HG02571 (cell line): Measurements from ENCODE around the gene CSH1.
"Not testable (repeated sequence)": the region's sequence is repeated elsewhere in the genome, so short reads cannot be mapped to it uniquely, and the experiment has no call there.

Experiments
- ATAC-seq: cut with Tn5 transposase; IDR thresholded peaks from one replicate; pipeline ENCODE4 v1.9.1; 2021; ENCODE audit warnings: mild to moderate bottlenecking, moderate library complexity; ENCODE audit not compliant: unreplicated experiment

Gene CSH1

DNA sequence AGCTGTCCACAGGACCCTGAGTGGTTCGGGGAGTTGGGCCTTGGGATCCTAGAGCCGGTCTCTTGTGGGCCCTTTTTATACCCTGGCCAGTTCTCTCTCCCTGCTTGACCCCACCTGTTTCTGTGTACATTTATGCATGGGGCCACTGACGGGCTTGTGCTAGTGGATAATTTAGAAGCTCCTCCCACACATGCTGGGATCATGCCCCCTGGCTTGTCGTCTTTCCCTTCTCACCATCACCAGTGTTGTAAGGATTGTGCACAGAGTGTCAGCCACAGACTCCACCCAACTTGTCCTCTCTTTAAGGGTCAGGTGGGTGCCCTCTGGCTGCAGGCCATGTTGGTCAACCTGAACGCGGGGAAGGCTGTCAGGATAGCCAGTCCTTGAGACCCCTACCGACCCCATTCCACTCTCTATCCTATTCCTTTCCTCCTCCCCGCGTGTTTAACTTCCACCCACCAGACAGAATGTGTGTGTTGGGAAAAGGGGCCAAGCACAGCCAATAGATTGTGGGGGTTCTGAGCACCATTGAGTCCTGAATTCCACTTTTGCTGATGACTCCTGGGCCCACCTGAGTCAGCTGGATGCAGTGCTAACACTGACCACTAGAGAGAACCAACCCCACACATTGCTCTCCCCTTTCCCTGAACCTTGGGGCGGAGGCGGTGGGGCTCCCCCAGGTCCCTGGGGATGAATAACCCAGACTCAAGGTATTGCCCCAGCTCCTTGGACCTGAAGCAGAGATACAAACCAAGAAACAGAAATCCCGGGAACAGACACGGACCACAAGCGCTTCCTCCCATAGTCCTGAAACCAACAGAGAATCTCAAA lies at the start of gene CSH1:
Gene CSH1 (minus strand): TSS at position 51 of the 831 bp plus-strand sequence. CDS start 63 bp downstream, outside the sequence.
- not testable (repeated sequence) for ATAC-seq

- ATAC-seq, result no peak
Observed at GRCh38 chr17:63945784-63946439, 49.5 kb upstream of the CSH1 start.

- no peak for ATAC-seq
Observed at GRCh38 chr17:63944736-63945499, 48.5 kb upstream of the CSH1 start.

DNA sequence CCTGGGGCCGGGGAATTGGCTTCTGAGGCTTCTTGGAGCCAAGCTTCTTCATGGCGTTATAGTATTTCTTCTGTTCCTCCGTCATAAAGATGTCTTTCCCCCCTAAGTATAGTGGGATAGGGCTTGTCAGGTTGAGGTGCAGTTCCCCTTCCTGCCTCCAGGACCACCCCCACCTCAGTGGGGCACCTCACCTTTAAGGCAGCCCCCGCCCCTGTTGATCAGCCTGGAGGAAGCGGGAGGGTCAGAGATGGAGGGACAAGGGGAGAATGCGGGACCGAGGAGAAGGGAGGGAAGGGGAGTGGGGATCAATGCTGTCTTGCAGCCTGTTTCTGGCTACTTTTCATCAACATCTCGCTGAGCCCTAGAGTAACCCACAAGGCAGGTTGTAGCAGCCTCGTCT lies 47.4 kb upstream of the CSH1 start:
- ATAC-seq, result no peak

- ATAC-seq, result no peak
Observed at GRCh38 chr17:63942309-63942985, 46.1 kb upstream of the CSH1 start.

DNA sequence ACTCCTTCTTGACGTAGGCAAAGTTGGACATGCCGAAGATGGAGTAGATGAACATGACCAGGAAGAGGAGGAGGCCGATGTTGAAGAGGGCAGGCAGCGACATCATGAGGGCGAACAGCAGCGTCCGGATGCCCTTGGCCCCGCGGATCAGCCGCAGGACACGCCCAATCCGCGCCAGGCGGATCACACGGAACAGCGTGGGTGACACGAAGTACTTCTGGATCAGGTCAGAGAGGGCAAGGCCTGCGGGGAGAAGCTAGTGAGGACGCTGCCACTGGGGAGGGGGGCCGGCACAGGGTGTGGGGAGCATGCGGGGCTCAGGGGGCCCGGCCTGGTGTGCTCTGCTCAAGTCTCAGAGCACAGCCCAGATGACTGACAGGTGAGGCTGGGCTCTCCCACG lies 45.4 kb upstream of the CSH1 start:
- ATAC-seq, result no peak

DNA sequence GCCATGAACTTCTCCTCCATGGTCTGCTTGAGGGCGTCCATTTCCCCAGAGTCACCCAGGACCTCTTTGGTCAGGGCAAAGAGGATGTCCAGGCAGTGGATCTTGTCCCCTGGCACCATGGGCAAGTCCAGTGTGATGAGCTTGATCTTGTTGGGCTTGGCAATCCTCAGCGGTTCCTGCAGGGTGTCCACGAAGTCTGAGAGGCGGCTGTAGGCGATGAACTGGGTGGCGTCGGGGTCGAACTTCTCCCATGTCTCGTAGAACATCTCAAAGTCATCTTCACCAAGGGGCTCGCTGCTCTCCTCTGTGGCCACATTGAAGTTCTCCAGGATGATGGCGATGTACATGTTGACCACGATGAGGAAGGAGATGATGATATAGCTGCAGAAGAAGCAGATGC lies 44.8 kb upstream of the CSH1 start:
- no peak for ATAC-seq

DNA sequence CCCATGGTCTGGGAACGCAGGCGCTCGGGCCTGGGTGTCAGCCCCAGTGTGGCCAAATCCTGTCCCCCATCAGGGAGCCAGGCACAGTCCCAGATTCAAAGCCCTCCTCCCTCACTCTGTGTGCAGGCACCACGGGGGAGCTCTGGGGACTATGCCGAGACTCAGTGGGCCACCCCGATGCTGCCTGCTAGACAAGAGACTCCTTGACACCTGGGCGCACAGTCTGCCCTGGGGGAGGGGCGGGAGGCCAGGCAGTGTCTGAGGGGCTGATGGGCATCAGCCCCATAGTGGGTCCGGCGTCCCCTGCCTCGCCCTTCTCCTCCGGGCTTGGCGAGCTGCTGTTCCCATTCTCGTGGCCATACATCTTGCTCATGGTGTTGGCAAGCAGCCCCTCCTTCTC lies 44.2 kb upstream of the CSH1 start:
- ATAC-seq, result no peak

GRCh38 chr17:63939884-63940283 lies 43.5 kb upstream of the CSH1 start:
- no peak for ATAC-seq

DNA sequence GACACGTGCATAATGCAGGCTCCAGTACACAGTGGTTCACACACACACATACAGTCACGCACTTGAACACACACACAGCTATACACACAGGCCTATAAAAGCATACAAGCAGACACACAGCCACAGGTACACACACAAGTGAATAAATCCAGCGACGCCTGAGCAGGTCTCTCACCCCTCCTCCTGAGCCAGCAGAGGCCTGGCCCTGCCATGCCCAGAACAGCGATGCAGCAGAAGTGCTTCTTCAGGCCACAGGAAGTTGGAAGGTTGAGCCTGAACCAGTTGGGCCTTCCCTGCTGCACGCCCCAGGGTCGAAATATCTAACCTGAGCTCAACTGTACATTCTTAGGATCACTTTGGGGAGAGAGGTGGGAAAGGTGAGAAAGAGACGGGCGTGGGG lies 43.0 kb upstream of the CSH1 start:
- no peak for ATAC-seq

DNA sequence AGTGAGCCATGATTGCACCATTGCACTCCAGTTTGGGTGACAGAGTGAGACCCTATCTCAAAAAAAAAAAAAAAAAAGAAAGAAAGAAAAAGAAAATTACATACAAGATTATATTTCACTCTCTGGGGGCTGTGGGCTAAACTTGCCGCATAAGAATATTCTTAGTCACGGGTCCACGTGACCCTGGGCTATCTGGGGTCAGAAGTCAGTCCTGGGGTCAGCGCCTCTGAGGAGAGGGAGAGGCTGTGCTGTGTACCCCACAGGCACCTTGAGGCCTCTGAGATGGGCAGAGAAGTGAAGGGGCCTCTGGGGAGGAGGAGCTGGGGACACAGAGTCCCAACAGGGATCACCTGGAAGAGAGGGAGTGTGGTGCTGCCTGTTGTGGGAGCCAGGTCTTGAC lies 41.5 kb upstream of the CSH1 start:
- ATAC-seq, result no peak

DNA sequence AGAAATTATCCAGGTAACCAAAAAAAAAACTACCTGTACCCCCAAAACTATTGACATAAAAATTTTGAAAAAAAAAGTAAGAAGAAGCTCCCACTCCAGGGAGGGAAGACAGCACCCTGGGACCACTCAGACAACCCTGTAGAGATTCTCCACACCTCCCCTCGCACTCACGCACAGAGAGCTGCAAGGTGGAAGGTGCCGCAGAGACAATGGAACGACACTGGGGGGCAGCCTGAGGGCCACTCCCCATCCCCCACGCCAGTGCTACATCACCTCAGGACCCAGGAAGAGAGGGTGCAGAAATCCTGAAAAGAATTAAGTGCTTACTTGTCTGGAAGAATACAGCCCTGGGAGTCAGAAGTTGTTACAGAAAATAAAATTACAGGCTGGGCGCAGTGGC lies 40.9 kb upstream of the CSH1 start:
- ATAC-seq, result no peak

- ATAC-seq, result no peak
Observed at GRCh38 chr17:63934183-63935112, 38.1 kb upstream of the CSH1 start.

DNA sequence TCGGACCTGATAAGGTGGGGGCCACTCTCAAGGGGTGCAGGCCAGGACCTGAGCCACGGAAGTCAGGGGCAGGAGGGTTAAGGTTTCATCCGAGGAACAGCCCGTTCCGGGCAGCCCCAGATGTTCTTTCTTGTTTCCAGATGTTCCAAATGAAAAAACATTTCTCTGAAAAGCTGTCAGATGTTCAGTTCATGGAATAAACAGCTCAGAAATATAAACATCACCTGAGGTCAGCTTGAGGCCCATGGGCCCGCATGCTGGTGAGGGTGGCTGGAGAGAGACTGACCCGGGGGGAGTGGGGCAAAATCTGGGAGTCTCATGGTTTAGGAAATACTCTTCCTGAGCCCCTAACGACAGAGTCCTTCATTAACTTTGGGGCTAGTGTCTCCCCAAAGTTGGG lies 37.2 kb upstream of the CSH1 start:
- no peak for ATAC-seq

DNA sequence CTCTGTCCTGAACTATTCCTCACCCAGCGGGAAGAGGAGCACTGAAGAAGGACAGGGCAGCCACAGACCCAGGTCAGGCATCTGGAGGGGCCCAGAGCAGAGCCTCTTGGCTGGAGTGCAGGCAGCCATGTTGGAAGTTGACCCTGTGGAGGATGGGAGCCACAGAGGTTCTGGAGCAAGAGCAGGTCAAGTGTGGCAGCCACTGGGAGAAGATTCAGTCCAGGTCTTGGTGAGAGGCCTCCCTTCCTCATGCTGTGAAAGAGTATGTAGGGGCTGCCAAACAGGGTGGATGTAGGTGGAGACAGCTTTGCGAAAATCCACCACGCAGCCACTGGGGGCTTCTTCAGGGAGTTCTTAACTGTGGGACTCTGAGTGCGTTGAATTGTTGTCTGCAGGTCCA lies 36.3 kb upstream of the CSH1 start:
- ATAC-seq, result peak; percentile 6

DNA sequence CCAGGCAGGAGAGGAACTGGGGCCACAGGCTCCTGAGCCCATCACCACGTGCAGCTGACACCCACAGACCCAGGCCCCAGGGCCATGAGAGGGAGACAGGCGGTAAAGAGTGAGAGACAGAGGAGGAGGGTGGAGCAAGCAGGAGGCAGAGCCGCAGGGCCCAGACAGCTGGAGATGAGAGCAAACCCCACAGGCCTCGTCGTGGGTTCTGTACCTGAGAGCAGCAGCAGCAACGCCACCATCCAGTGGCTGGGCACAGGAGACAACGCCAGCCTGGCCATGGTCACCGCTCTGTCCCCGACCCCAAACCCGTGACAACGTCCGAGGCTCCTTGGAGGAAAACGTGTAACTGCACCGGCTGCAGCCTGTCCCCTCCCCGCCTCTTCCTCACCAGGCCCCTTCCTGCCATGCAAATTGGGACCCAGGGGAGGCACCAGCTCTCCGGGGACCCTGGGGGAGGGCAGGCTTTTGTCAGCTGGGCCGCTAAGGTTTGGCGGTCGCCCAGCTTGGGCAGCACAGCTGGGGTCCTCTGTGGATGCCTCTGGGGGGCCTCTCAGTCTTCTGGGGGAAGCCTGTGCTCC lies 35.7 kb upstream of the CSH1 start, which contains the start of gene CD79B:
Gene CD79B (minus strand): TSS at position 351 of the 581 bp plus-strand sequence. CDS start 70 bp downstream, at position 281.
- peak; percentile 80 for ATAC-seq

GRCh38 chr17:63930951-63931575 lies 34.7 kb upstream of the CSH1 start:
- ATAC-seq, result no peak

GRCh38 chr17:63929860-63930766 lies 33.7 kb upstream of the CSH1 start:
- no peak for ATAC-seq
